ENCODE results near the gene CNTD1.

- no peak for TF ChIP-seq POLR2A (IDR thresholded peaks at IDR 0.05)
- TF ChIP-seq, protein P1, sequence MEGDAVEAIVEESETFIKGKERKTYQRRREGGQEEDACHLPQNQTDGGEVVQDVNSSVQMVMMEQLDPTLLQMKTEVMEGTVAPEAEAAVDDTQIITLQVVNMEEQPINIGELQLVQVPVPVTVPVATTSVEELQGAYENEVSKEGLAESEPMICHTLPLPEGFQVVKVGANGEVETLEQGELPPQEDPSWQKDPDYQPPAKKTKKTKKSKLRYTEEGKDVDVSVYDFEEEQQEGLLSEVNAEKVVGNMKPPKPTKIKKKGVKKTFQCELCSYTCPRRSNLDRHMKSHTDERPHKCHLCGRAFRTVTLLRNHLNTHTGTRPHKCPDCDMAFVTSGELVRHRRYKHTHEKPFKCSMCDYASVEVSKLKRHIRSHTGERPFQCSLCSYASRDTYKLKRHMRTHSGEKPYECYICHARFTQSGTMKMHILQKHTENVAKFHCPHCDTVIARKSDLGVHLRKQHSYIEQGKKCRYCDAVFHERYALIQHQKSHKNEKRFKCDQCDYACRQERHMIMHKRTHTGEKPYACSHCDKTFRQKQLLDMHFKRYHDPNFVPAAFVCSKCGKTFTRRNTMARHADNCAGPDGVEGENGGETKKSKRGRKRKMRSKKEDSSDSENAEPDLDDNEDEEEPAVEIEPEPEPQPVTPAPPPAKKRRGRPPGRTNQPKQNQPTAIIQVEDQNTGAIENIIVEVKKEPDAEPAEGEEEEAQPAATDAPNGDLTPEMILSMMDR (IDR thresholded peaks at IDR 0.05), result no peak
These were observed 22.5 kb downstream of the CNTD1 start for GRCh38 chr17:42821176-42821575.
